Measurements from ENCODE around the gene YY1. TPM values are rescaled to one million over a fixed set of nuclear protein-coding genes. Genes with fewer than 3 reads are reported as not detected.

Gene YY1
- total and polyA plus RNA-seq, 2 of the 4 experiments (the other 2 are of a cell fraction), result 21.7 to 29.9 TPM

- no peak overlapping the region for H3K4me3 ChIP-seq (ENCODE audit: insufficient read depth, low read depth, low read length)
- WGBS, 2 experiments (ENCODE audit: extremely low coverage in 2 of 2, insufficient read length in 1 of 2), result 71% methylated on average over 1 of the region's 11 CpGs; no CpG with 5 or more reads in 1 of the 2 experiments
- H3K9me3 ChIP-seq (ENCODE audit: control insufficient read depth, insufficient read depth, low read length), result no peaks in the 10 kb centered on the region
- in situ Hi-C loops (cut with MboI; ENCODE audit: low sequenced_read_pairs) (no loop called here), intact Hi-C loops (cut with micrococcal nuclease) (no loop called here), dilution Hi-C loops (cut with HindIII; ENCODE audit: low sequenced_read_pairs, unreplicated experiment) (no loop called here)
- H2BK15ac ChIP-seq (ENCODE audit: low read depth, low read length), result no peak overlapping the region
- no peaks in the 10 kb centered on the region; the same call in 1 of the 2 replicates for H4K20me1 ChIP-seq (ENCODE audit: insufficient read depth, low read length)
- no peak overlapping the region for H3K4me2 ChIP-seq (ENCODE audit: low read depth, low read length)
- no peak overlapping the region for H3K23ac ChIP-seq (ENCODE audit: low read depth, low read length)
- H4K5ac ChIP-seq (ENCODE audit: low read depth, low read length), result no peak overlapping the region
- no TSS peak for BruUV-seq (replicated peaks)
- H3K56ac ChIP-seq (ENCODE audit: extremely low read depth, insufficient read depth, low read length), result no peak overlapping the region
- no peak overlapping the region for H4K8ac ChIP-seq (ENCODE audit: low read depth in 2 of 2, low read length in 2 of 2)
- no peak overlapping the region for H2AFZ ChIP-seq (replicated peaks; ENCODE audit: low read length, poor library complexity)
- DNase-seq (no peak), ATAC-seq (ENCODE audit: low read depth) (no peak; the same call in 1 of the 2 replicates)
- H3K4me1 ChIP-seq (ENCODE audit: control insufficient read depth, insufficient read depth, low read length), result no peaks in the 10 kb centered on the region
- H2AK9ac ChIP-seq (replicated peaks; ENCODE audit: low read depth, low read length, poor library complexity), result peak overlapping the region; percentile 58
- POLR2A ChIA-PET (ENCODE audit: unreplicated experiment), result no interaction called here
- no peak overlapping the region for H3K9ac ChIP-seq (ENCODE audit: low read depth, low read length)
- no peaks in the 10 kb centered on the region for H3K27me3 ChIP-seq (ENCODE audit: control insufficient read depth, insufficient read depth, low read length)
- H3K18ac ChIP-seq (ENCODE audit: low read depth, low read length), result no peak overlapping the region
- H3K79me1 ChIP-seq (ENCODE audit: low read depth in 1 of 2, low read length in 2 of 2), result 0 out of 4 replicates have a peak, but pooled peaks cover 0 to under 1% of the 10 kb centered on the region in 2 experiments
- H2BK5ac ChIP-seq (ENCODE audit: low read depth, low read length, poor library complexity, severe bottlenecking), result no peak overlapping the region
- TF ChIP-seq ELK1 (IDR thresholded peaks at IDR 0.05; ENCODE audit: borderline replicate concordance, low read depth, low read length), result no peak
- TF ChIP-seq BHLHE40 (IDR thresholded peaks at IDR 0.05; ENCODE audit: low read depth, low read length), result no peak
- no peak for TF ChIP-seq SMC3 (IDR thresholded peaks at IDR 0.05; ENCODE audit: low read depth, low read length)
- TF ChIP-seq CHD1 (IDR thresholded peaks at IDR 0.05; ENCODE audit: low read depth, low read length), result no peak
- no peak for TF ChIP-seq FOS (IDR thresholded peaks at IDR 0.05; ENCODE audit: low read depth, low read length)
- TF ChIP-seq CTCF (conservative IDR thresholded peaks at IDR 0.05; ENCODE audit: low read depth, low read length), result no peak
- no peak for TF ChIP-seq MXI1 (IDR thresholded peaks at IDR 0.05; ENCODE audit: borderline replicate concordance, low read depth, low read length)
- TF ChIP-seq CEBPB (IDR thresholded peaks at IDR 0.05; ENCODE audit: low read depth, low read length), result no peak
- TF ChIP-seq RCOR1 (IDR thresholded peaks at IDR 0.05; ENCODE audit: insufficient replicate concordance, low read length), result no peak
- TF ChIP-seq POLR2A (IDR thresholded peaks at IDR 0.05; ENCODE audit: low read depth, low read length), result no peak
- TF ChIP-seq NFE2L2 (IDR thresholded peaks at IDR 0.05; ENCODE audit: low read depth, low read length), result no peak
- TF ChIP-seq MAFK (IDR thresholded peaks at IDR 0.05; ENCODE audit: low read depth, low read length), result no peak
- TF ChIP-seq RAD21 (IDR thresholded peaks at IDR 0.05; ENCODE audit: low read length), result no peak
- no peak for TF ChIP-seq RFX5 (IDR thresholded peaks at IDR 0.05; ENCODE audit: low read depth, low read length)
- TF ChIP-seq USF2 (IDR thresholded peaks at IDR 0.05; ENCODE audit: low read depth, low read length), result no peak
- TF ChIP-seq MAZ (IDR thresholded peaks at IDR 0.05; ENCODE audit: borderline replicate concordance, low read depth, low read length), result no peak
- H2BK120ac ChIP-seq (ENCODE audit: low read depth, low read length), result no peak overlapping the region
- no peak overlapping the region for H2AK5ac ChIP-seq (ENCODE audit: low read depth, low read length)
- no peak overlapping the region for H3K27ac ChIP-seq (ENCODE audit: insufficient read depth, low read length)
- no peak overlapping the region for H2BK20ac ChIP-seq (ENCODE audit: low read depth, low read length)
- H4K91ac ChIP-seq (ENCODE audit: insufficient read depth, low read depth, low read length), result no peak overlapping the region
- H3K14ac ChIP-seq (replicated peaks; ENCODE audit: low read depth, low read length), result no peak overlapping the region
- H3K9me1 ChIP-seq (ENCODE audit: insufficient read depth, low read length), result peaks cover 5% of the 10 kb centered on the region; the same call in 1 of the 2 replicates
- peaks cover 33% of the 10 kb centered on the region for H3K36me3 ChIP-seq (ENCODE audit: control insufficient read depth, insufficient read depth, low read length)
- CTCF ChIA-PET, result no interaction called here
- H3K4ac ChIP-seq (ENCODE audit: low read depth, low read length), result no peak overlapping the region
These were observed 93.2 kb downstream of the YY1 start for GRCh38 chr14:100332071-100332639.
